Measurements from ENCODE around the gene TRIM2. TPM values are rescaled to one million over a fixed set of nuclear protein-coding genes. Genes with fewer than 3 reads are reported as not detected.

The TRIM2 gene
- total RNA-seq, 4 donors from 2014 or later = 71.8 to 124 (median 95.3) TPM

GRCh38 chr4:153223427-153223801 lies 19.2 kb downstream of the TRIM2 start:
- intact Hi-C loops (cut with DNase I; ENCODE audit: low total_unique reads) (no loop called here), in situ Hi-C loops (cut with MboI; ENCODE audit: low pct_ligation_motif_present in 1 of 4, low pct_unique_long_range_greater_than_20kb in 1 of 4, low sequenced_read_pairs in 3 of 4) (no loop called here)
- Histone ChIP-seq H3K4me1 (peaks cover 6 to 64% (median 38%) of the 10 kb centered on the region in 4 donors), H3K36me3 (no peaks in the 10 kb centered on the region), H3K4me3 (peak overlapping the region; percentile 41 to 62 (median 53)), H3K27ac (peak overlapping the region; percentile 91 to 92 (median 92)), H3K27me3 (no peaks in the 10 kb centered on the region), H3K9me3 (no peaks in the 10 kb centered on the region)
- 10 to 19% methylated on average over 3 to 9 of the region's 9 CpGs for WGBS, 2 donors (ENCODE audit: low coverage in 1 of 2)
- no peak for DNase-seq
- TF ChIP-seq CTCF (IDR thresholded peaks at IDR 0.05) = no peak

GRCh38 chr4:153223930-153224329 lies 19.7 kb downstream of the TRIM2 start:
- peak overlapping the region; percentile 91 to 92 (median 92) for H3K27ac ChIP-seq
- intact Hi-C loops (cut with DNase I; ENCODE audit: low total_unique reads) = no loop called here
- in situ Hi-C loops (cut with MboI; ENCODE audit: low pct_ligation_motif_present in 1 of 4, low pct_unique_long_range_greater_than_20kb in 1 of 4, low sequenced_read_pairs in 3 of 4) = no loop called here
- no peaks in the 10 kb centered on the region for H3K9me3 ChIP-seq
- TF ChIP-seq POLR2AphosphoS5 (IDR thresholded peaks at IDR 0.05) (no peak), POLR2A (IDR thresholded peaks at IDR 0.05) (no peak), CTCF (IDR thresholded peaks at IDR 0.05) (no peak), EP300 (IDR thresholded peaks at IDR 0.05; ENCODE audit: low read depth) (no peak)
- 28 to 29% methylated on average over 1 of the region's 1 CpG for WGBS, 2 donors (ENCODE audit: low coverage in 1 of 2)
- no peaks in the 10 kb centered on the region for H3K27me3 ChIP-seq
- peak overlapping the region in 3 of 4 donors; percentile 41 to 62 (median 55) for H3K4me3 ChIP-seq
- DNase-seq = no peak
- no peaks in the 10 kb centered on the region for H3K36me3 ChIP-seq
- H3K4me1 ChIP-seq = peaks cover 6 to 64% (median 37%) of the 10 kb centered on the region in 4 donors

GRCh38 chr4:153224474-153224873 lies 20.2 kb downstream of the TRIM2 start:
- in situ Hi-C loops (cut with MboI; ENCODE audit: low pct_ligation_motif_present in 1 of 4, low pct_unique_long_range_greater_than_20kb in 1 of 4, low sequenced_read_pairs in 3 of 4) = no loop called here
- peaks cover 4 to 63% (median 33%) of the 10 kb centered on the region in 4 donors for H3K4me1 ChIP-seq
- no peak for DNase-seq
- TF ChIP-seq POLR2A (IDR thresholded peaks at IDR 0.05) (no peak), EP300 (IDR thresholded peaks at IDR 0.05; ENCODE audit: low read depth) (no peak), CTCF (IDR thresholded peaks at IDR 0.05) (no peak)
- no peaks in the 10 kb centered on the region for H3K36me3 ChIP-seq
- peak overlapping the region in 1 of 4 donors; percentile 62 for H3K4me3 ChIP-seq
- 91 to 92% methylated on average over 1 of the region's 1 CpG for WGBS, 2 donors (ENCODE audit: low coverage in 1 of 2)
- no peaks in the 10 kb centered on the region for H3K27me3 ChIP-seq
- peak overlapping the region; percentile 91 to 92 (median 92) for H3K27ac ChIP-seq
- H3K9me3 ChIP-seq = no peaks in the 10 kb centered on the region
- intact Hi-C loops (cut with DNase I; ENCODE audit: low total_unique reads) = no loop called here

- intact Hi-C loops (cut with DNase I; ENCODE audit: low total_unique reads) (no loop called here), in situ Hi-C loops (cut with MboI; ENCODE audit: low pct_ligation_motif_present in 1 of 4, low pct_unique_long_range_greater_than_20kb in 1 of 4, low sequenced_read_pairs in 3 of 4) (no loop called here)
- no peak for DNase-seq
- H3K27ac ChIP-seq = no peak overlapping the region
- no peaks in the 10 kb centered on the region for H3K27me3 ChIP-seq
- H3K4me1 ChIP-seq = peaks cover 0 to 42% (median 22%) of the 10 kb centered on the region in 4 donors
- H3K9me3 ChIP-seq = no peaks in the 10 kb centered on the region
- TF ChIP-seq POLR2A (IDR thresholded peaks at IDR 0.05) (no peak), CTCF (IDR thresholded peaks at IDR 0.05) (no peak)
- 83 to 85% methylated on average over 7 of the region's 7 CpGs for WGBS, 2 donors (ENCODE audit: low coverage in 1 of 2)
- H3K36me3 ChIP-seq = no peaks in the 10 kb centered on the region
- no peak overlapping the region for H3K4me3 ChIP-seq
Observed at GRCh38 chr4:153227469-153228075, 23.3 kb downstream of the TRIM2 start.

Measured in transverse colon (tissue), 4 donors.